Amygdala (tissue), 56 donors: ENCODE results near the gene PRDM16.
"Not testable (repeated sequence)": the region's sequence is repeated elsewhere in the genome, so short reads cannot be mapped to it uniquely, and the experiment has no call there.

Experiments
- DNase-seq, 56 donors: peaks; one replicate each; lab custom pipeline; 2025; lab: John Stamatoyannopoulos, UW

The PRDM16 gene

GRCh38 chr1:3077561-3077960 is 8.6 kb downstream of the PRDM16 start:
- no peak for DNase-seq

DNA sequence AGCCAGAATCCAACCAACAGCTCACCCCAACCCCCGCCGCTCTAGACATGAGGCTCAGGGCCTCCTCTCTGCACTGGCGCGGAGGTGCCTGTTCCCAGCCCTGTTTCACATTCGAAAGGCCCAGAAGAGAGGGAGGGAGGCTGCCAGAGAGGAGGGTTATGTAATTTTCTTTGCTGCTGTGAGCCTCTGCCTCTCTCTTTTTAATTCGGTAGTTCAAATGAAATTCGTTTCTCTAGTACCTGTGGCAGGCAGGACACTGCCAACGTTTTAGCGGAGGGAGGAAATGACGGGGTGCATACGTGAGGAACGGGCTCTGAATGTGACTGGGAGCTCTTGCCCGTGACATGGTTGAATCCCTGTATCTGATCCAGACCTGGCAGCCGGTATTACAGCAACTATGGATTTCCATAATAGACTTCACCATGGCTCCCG is 9.4 kb downstream of the PRDM16 start:
- peak in 14 of 56 donors; percentile 6 to 69 (median 34) for DNase-seq

GRCh38 chr1:3078871-3079270 is 9.9 kb downstream of the PRDM16 start:
- no peak for DNase-seq

DNA sequence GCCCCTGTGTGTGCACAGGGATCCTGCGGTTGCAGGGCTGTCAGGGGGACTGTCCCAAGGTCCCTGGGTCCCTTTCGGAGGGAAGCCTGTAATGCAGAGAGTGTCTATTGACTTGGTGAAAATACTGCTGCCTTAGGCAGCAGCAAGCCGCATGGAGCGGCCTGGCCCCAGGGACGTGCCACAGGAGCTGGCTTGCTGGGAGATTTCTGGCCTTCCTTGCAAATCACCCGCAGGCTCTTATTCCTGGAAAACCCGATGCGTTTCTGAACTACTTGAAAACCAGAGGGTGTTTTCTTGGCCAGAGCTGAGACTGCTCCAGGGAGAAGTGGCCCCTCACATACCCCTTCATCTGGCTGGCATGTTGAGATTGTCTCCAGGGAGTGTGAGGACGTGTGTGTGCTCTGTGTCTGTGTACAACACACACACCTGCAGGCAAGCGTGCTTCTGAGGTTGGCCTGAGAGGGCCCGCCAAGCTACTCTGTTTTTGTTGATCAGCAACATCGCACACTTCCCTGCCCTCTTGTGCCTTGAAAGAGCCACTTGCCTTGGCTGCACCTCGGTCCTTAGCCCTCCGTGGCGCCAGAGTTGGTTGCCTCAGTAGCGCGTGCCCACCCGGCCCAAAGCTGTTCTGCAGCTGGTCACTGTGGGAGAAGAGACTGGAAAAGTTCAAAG is 10.5 kb downstream of the PRDM16 start:
- DNase-seq, result no peak

- peak in 1 of 56 donors; percentile 35 for DNase-seq
Measured at GRCh38 chr1:3080053-3080955, 11.3 kb downstream of the PRDM16 start.

- no peak for DNase-seq
Measured at GRCh38 chr1:3081171-3081683, 12.2 kb downstream of the PRDM16 start.

GRCh38 chr1:3082051-3082450 is 13.0 kb downstream of the PRDM16 start:
- DNase-seq, result no peak

DNA sequence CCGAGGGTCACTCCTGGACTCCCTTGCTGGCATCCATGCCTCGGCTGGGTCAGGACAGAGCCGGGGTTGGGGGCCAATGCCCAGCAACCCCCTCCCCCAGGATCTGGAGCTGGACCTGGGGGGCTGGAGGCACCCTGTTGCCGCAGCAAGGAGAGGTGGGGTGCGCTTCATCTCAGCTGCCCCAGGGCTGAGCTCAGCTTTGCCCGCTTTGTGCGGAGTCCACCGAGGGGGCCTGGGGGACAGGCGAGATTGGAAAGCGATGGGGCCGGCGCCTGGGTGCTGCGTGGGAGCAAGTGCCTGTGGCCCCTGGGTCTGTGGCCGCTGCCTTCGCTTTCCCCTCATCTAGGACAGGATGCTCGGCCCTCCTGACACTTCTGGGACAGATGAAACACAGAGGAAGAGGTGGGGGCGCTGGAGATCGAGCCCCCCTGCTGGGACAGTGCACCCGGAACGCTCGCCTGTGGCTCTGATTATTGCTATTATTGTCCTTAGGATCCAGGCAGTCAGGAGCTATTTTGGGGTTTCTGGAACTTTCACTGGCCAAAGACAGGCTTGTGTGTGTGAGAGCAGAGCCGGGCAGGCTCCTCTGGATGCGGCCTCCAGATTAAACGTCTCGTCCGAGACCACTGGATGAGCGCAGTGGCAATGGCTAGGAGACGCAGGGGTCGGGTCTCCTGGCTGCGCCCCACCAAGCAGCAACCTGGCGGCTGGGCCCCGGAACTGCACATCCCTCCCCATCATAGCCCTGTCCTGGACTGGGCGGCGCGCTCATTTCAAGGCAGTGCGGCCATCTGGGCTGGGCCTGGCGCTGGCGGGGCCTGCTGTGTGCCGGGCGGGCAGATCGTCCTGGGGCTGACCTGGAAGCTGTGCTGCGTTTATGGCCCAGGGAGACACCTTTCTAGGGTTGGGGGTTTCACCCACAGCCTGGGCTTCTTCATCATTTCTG is 13.8 kb downstream of the PRDM16 start:
- DNase-seq, result no peak

GRCh38 chr1:3084154-3084553 is 15.2 kb downstream of the PRDM16 start:
- DNase-seq, result no peak

DNA sequence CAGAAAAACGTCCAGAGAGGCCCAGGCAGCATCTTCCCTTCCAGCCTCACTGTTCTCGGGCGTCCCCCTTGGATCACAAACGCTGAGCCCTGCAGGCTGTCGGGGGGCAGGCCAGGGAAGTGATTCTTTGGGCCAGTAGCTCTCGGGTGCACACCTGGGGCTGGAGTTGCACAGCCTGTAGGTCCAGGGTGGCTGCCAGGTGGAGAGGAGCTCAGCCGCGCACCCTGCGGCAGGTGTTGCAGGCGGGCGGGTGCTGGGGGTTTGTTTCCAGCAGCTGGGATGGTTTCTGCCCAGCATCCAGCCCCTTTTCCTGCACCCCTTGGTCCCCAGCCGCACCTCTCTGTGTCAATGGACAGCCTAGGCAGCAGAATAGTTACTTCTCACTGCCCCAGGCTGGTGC is 15.7 kb downstream of the PRDM16 start:
- no peak for DNase-seq

GRCh38 chr1:3085721-3086120 is 16.7 kb downstream of the PRDM16 start:
- no peak for DNase-seq

DNA sequence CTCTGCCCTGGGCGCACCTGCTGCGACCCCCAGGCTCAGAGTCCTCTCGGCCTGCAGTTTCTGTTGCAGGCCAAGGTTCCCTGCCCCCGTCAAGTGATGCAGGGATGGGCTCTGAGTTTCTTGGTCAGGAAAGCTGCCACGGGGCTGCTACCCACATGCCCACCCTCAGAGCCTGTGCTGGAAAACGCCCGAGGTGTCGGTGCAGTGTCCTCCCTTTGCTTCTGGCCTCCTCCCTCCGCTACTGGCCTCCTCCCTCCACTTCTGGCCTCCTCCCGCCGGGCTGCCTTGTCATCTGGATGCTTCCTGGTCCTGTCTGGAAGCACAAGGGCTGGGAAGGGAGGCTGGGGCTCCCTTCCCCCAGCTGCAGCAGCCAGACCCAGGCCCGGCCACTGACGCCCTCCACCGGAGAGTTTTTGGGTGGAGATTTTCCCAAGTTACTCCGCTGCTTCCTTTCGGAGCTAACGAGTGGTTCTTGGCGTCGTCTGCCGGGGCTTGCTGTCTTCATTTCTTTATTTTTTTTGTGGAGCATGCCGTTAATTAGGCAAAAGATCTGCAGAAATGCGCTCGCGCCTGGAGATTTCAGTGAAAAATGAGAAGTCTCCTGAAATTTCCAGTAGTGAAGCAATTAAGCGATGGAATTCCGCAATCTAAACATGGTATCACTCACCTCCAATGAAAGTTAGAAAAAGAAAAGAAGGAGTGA is 17.4 kb downstream of the PRDM16 start:
- peak in 4 of 56 donors; percentile 17 to 58 (median 35) for DNase-seq

- DNase-seq, result no peak
Measured at GRCh38 chr1:3087049-3087448, 18.0 kb downstream of the PRDM16 start.

GRCh38 chr1:3087946-3088668 is 19.1 kb downstream of the PRDM16 start:
- not testable (repeated sequence) for DNase-seq

GRCh38 chr1:3089490-3089889 is 20.5 kb downstream of the PRDM16 start:
- no peak for DNase-seq

- DNase-seq, result no peak
Measured at GRCh38 chr1:3091334-3091733, 22.3 kb downstream of the PRDM16 start.

DNA sequence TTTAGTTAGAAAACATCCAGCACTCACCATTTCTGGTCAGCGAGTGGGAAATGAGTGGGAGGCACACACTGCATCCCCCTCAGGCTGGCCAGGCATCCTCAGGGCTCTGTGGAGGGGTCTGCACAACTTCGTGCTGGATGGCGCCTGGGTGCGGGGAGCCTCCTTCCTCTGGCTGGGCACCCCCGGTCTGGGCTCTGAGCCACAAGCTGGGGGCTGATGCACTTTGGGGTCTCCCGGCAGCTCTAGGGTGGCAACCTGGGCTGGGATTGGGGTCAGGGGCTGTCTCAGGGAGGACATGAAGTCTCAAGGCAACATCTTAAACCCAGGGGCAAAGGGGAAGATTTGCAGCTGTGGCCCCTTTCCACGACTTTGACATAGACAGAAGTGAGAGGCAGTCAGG is 23.5 kb downstream of the PRDM16 start:
- DNase-seq, result no peak

GRCh38 chr1:3093898-3094626 is 25.1 kb downstream of the PRDM16 start:
- DNase-seq, result no peak
